H1 (cell line): ENCODE measurements around the gene SLC13A3. TPM values are rescaled to one million over a fixed set of nuclear protein-coding genes. Genes with fewer than 3 reads are reported as not detected.

Source experiments
- ASH2L ChIP-seq: fragments of 200-600, 300-600 bp; sonication (generic); IDR thresholded peaks from one replicate; pipeline ENCODE4 v1.7.1; 2017; ENCODE audit warnings: low read length
- BACH1 ChIP-seq: IDR thresholded peaks from 2 replicates; pipeline ENCODE4 v1.6.1; 2012; ENCODE audit warnings: low read length, improper control_type of control experiment
- CHD7 ChIP-seq: fragments of 300-600 bp; sonication (generic); IDR thresholded peaks from 2 replicates; pipeline ENCODE4 v1.7.1; 2012; ENCODE audit warnings: low read length, moderate library complexity, mild to moderate bottlenecking, inconsistent platforms; ENCODE audit not compliant: insufficient replicate concordance
- JUN ChIP-seq: IDR thresholded peaks from 2 replicates; pipeline ENCODE4 v1.6.1; 2011; ENCODE audit warnings: low read depth, mild to moderate bottlenecking, improper control_type of control experiment, low read length
- PHF8 ChIP-seq: fragments of 200-600 bp; sonication (generic); conservative IDR thresholded peaks from 2 replicates; pipeline ENCODE4 v1.7.1; 2012; ENCODE audit warnings: low read depth, mild to moderate bottlenecking, inconsistent platforms, low read length, moderate library complexity
- SIN3A ChIP-seq, 2 experiments: IDR thresholded peaks in 1 of 2; conservative IDR thresholded peaks in 1 of 2; 2 replicates each; pipeline ENCODE4 v1.6.1; 2011 to 2012; ENCODE audit warnings: low read length in 2 of 2, improper control_type of control experiment in 1 of 2, low read depth in 1 of 2, mild to moderate bottlenecking in 1 of 2
- SIRT6 ChIP-seq: IDR thresholded peaks from one replicate; pipeline ENCODE4 v1.7.1; 2012; ENCODE audit warnings: low read length, inconsistent platforms
- SP2 ChIP-seq: IDR thresholded peaks from 2 replicates; pipeline ENCODE4 v1.6.1; 2012; ENCODE audit warnings: mild to moderate bottlenecking, low read length, inconsistent platforms
- TCF12 ChIP-seq: IDR thresholded peaks from 2 replicates; pipeline ENCODE4 v1.6.1; 2011; ENCODE audit warnings: low read depth, mild to moderate bottlenecking, low read length
- YY1 ChIP-seq: IDR thresholded peaks from 2 replicates; pipeline ENCODE4 v1.6.1; 2011; ENCODE audit warnings: low read depth, mild to moderate bottlenecking, low read length
- polyA plus RNA-seq, 7 experiments: library from polyadenylated mRNA; depleted of rRNA in 3 of 7; stranded (reverse) in 5 of 7; unstranded in 2 of 7; fragments of >200 nt in 5 of 7; fragments of 200-250 nt in 2 of 7; gene quantifications; 1 replicate in 5 of 7; 2 replicates in 1 of 7; 4 replicates in 1 of 7; pipeline versions ENCODE4 v1.2.1 to v1.2.3, GENCODE V29; 2011 to 2013; ENCODE audit warnings: missing spikeins in 2 of 7, mixed read lengths in 2 of 7
- total RNA-seq: library from RNA; stranded (reverse); fragmentation: NEBNext Ultra II Directional; extraction: Animal tissue kit (Norgen Biotek cat#: 25700); gene quantifications from 2 replicates; pipeline ENCODE4 v1.2.1, GENCODE V29; 2021
- TF ChIP-seq, protein P1 (sequence below): IDR thresholded peaks from 2 replicates; pipeline ENCODE4 v1.6.1; 2011; ENCODE audit warnings: low read length, improper control_type of control experiment

The SLC13A3 gene
- total and polyA plus RNA-seq, 2 of the 8 experiments (the other 6 are each of a cell fraction or from before 2014, with no cell fraction given), result 9.4 to 12.6 TPM

GRCh38 chr20:46631874-46632446 is 19.3 kb downstream of the SLC13A3 start (continued):
- TF ChIP-seq CHD7 (no peak), BACH1 (no peak), SIRT6 (no peak), PHF8 (no peak), JUN (no peak), SIN3A (conservative IDR thresholded peaks at IDR 0.05 in 1 of 2, IDR thresholded peaks at IDR 0.05 in 1 of 2; ENCODE audit: low read depth in 1 of 2, low read length in 2 of 2) (no peak), YY1 (no peak), SP2 (no peak), ASH2L (no peak), TCF12 (no peak)
- TF ChIP-seq, protein P1, sequence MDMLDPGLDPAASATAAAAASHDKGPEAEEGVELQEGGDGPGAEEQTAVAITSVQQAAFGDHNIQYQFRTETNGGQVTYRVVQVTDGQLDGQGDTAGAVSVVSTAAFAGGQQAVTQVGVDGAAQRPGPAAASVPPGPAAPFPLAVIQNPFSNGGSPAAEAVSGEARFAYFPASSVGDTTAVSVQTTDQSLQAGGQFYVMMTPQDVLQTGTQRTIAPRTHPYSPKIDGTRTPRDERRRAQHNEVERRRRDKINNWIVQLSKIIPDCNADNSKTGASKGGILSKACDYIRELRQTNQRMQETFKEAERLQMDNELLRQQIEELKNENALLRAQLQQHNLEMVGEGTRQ, result no peak
